NCI-H82 treated with DMSO at 0.1 percent for 48 hours (cell line): ENCODE results near the gene ERCC6.

Experiments used
- DNase-seq: peaks from one replicate; lab custom pipeline; 2025; ENCODE audit not compliant: unreplicated experiment; lab: John Stamatoyannopoulos, UW

Gene ERCC6

GRCh38 chr10:49512121-49512809, 26.7 kb downstream of the ERCC6 start:
- DNase-seq: no peak

- no peak for DNase-seq
Observed at GRCh38 chr10:49509771-49510303, 29.1 kb downstream of the ERCC6 start.

- DNase-seq: no peak
Observed at GRCh38 chr10:49508654-49509053, 30.3 kb downstream of the ERCC6 start.

- no peak for DNase-seq
Observed at GRCh38 chr10:49508249-49508648, 30.7 kb downstream of the ERCC6 start.

- DNase-seq: no peak
Observed at GRCh38 chr10:49505589-49505988, 33.3 kb downstream of the ERCC6 start.

- no peak for DNase-seq
Observed at GRCh38 chr10:49505076-49505475, 33.8 kb downstream of the ERCC6 start.

- DNase-seq: no peak
Observed at GRCh38 chr10:49504528-49504927, 34.4 kb downstream of the ERCC6 start.

GRCh38 chr10:49502358-49502757, 36.6 kb downstream of the ERCC6 start:
- DNase-seq: no peak

- DNase-seq: no peak
Observed at GRCh38 chr10:49500412-49500811, 38.5 kb downstream of the ERCC6 start.

- no peak for DNase-seq
Observed at GRCh38 chr10:49499305-49499851, 39.5 kb downstream of the ERCC6 start.

- no peak for DNase-seq
Observed at GRCh38 chr10:49498425-49498824, 40.5 kb downstream of the ERCC6 start.

- no peak for DNase-seq
Observed at GRCh38 chr10:49497358-49497757, 41.6 kb downstream of the ERCC6 start.

GRCh38 chr10:49488056-49488717, 50.7 kb downstream of the ERCC6 start:
- no peak for DNase-seq

- no peak for DNase-seq
Observed at GRCh38 chr10:49486738-49487137, 52.2 kb downstream of the ERCC6 start.

GRCh38 chr10:49486009-49486408, 52.9 kb downstream of the ERCC6 start:
- DNase-seq: no peak

GRCh38 chr10:49484486-49485235, 54.3 kb downstream of the ERCC6 start:
- DNase-seq: no peak

GRCh38 chr10:49478819-49479218, 60.1 kb downstream of the ERCC6 start:
- no peak for DNase-seq

- no peak for DNase-seq
Observed at GRCh38 chr10:49474901-49475300, 64.0 kb downstream of the ERCC6 start.

- no peak for DNase-seq
Observed at GRCh38 chr10:49471532-49471931, 67.4 kb downstream of the ERCC6 start.

- DNase-seq: no peak
Observed at GRCh38 chr10:49465736-49466135, 73.2 kb downstream of the ERCC6 start.
